Measurements from ENCODE around the gene ENPP6.
"Not testable (repeated sequence)": the region's sequence is repeated elsewhere in the genome, so short reads cannot be mapped to it uniquely, and the experiment has no call there.

The ENPP6 gene

DNA sequence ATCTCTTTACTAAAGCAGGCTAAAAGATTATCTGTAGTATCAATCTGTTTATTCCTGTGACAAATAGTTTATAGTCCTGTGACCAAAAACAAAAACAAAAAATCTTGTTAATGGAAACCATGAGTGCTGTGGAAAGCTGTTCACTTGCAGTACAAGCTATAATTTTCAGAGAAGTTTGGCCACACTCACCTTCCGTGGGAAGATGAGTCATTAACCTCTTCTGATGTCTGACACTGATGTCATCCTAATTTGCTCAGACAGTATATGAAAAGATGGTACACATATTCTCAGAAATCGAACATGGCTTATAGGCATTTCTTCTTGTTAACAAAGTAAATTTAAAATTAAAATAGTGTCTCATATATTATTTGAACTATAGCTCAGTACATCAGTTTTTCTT lies 19.9 kb upstream of the ENPP6 start:
- no peak for DNase-seq (ENCODE audit: insufficient read length, low spot score)

DNA sequence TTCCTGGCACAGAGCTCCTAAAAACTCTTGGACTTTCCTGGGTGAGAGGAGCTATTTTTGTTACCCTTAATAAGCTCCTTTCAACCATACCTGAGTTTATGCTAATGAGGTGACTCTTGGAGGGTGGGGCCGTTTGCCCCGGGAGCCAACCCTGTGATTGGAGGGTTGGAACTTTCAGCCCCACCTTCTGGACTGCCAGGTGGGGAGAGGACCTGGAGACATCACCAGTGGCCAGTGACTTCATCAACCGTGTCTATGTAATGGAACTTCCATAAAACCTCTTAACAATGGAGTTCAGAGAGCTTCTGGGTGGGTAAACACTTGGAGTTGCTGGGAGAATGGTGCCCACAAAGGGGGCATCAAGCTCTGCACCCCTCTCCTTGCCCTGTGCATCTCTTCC lies 17.9 kb upstream of the ENPP6 start:
- FAIRE-seq: no peak
- DNase-seq (ENCODE audit: insufficient read length, low spot score): no peak

More for the DNA sequence above, 19.9 kb upstream of the ENPP6 start:
- FAIRE-seq: no peak

DNA sequence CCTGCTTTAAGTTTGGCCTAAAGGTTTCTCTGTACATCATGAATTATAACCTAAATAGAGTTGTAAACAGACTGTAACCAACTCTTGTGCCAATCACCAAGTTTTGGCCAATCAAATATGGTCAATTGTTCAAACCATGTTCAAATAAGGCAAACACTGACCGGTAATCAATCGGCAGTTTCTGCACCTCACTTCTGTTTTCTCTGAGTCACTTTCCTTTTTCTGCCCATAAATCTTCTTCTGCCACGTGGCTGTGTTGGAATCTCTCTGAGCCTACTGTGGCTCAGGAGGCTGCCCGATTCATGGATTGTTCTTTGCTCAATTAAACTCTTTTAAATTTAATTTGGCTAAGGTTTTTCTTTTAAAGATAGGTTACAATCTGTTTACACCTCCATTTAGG lies 16.5 kb upstream of the ENPP6 start:
- FAIRE-seq (no peak), DNase-seq (ENCODE audit: insufficient read length, low spot score) (no peak)

DNA sequence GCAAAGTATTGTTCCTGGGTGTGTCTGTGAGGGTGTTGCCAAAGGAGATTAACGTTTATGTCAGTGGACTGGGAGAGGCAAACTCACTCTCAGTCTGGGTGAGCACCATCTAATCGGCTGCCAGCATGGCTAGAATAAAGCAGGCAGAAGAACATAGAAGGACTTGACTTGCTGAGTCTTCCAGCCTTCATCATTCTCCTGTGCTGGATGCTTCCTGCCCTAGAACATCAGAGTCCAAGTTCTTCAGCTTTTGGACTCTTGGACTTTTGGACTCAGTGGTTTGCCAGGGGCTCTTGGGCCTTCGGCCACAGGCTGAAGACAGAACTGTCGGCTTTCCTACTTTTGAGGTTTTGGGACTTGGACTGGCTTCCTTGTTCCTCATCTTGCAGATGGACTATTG lies 15.3 kb upstream of the ENPP6 start:
- DNase-seq (ENCODE audit: insufficient read length, low spot score): no peak
- no peak for FAIRE-seq

DNA sequence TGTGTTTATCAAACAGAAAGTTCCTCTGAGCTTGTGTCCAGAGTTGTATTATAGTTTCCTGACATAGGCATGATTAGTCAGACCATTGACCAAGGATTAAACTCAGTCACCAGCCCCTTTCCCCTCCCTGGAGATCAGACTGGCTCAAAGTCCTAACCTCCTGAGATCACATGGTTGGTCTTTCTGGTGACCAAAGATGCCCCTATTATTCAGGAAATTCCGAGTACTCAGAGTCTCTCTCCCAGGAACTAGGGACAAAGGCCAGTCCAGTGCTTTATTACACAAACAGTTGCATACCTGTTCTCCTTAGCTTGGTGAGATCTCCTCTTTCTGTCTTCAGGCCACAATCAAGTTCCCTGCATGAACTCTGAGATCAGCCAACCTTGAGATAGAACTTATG lies 14.5 kb upstream of the ENPP6 start:
- FAIRE-seq (no peak), DNase-seq (ENCODE audit: insufficient read length, low spot score) (no peak)

DNA sequence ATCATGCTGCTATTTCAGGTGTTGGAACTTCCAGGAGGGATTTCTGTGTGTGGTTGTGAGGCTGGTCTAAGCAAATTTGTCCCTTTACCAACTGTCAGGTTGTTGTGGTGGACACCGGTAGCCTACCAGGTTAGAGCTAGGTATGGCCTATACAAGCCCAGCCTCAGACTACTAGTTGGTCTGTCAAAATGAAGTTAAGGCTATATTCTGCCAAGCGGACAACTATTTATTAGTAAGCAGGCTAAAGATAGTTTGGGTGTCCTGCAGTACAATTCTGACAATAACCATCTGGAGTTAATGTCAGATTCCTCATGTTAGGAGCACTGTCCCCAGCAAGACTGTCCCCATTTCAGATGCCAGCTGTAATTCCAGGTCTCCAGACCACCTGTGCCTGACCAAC lies 13.9 kb upstream of the ENPP6 start:
- FAIRE-seq: no peak

DNA sequence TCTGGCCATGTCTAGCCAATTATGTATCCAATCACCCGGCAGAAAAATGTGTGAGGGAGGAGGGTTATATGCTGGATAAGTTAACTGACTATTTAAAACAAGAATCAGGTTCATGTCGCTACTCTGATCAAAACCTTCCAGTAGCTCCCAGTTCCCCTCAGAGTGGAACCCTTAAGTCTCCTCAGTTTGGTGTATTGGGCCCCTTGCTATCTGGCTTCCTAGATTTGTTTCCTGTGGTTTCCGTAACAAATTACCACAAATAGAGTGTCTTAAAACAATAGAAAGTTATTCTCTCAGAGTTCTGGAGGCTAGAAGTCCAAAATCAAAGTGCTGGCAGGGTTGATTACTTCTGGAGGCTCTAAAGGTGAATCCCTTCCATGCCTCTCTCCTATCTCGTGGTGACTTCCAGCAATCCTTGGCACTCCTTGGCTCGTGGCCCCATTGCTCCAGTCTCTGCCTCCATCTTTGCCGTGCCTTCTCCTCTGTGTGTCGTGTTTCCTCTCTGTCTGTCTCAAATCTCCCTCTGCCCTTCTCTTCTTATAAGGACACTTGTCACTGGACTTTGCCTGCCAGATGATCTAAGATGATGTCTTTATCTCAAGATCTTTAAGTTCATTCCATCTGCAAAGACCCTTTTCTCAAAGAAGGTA lies 10.5 kb upstream of the ENPP6 start:
- FAIRE-seq: no peak
- no peak for DNase-seq (ENCODE audit: insufficient read length, low spot score)

More for the DNA sequence above, 13.9 kb upstream of the ENPP6 start:
- no peak for DNase-seq (ENCODE audit: insufficient read length, low spot score)

DNA sequence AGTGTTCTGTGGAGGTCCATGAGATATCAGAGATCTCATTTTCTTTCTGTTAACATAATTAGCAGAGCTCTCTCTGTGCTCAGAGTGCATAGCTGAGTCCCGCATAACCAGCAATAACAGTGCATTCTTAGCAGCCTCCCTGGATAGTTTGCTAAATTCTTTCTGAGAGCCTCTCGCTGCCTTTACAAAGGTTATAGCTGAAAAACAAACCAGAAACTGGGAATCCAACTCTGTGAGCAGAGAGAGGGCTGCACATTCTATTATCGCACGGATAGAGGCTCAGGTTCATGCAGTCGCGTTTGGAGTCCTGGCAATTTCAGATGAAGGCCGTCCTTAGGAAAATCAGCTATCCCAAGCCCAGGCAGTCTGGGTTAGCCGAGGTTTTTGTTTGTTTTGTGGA lies 1.2 kb downstream of the ENPP6 start:
- FAIRE-seq (no peak), DNase-seq (ENCODE audit: insufficient read length, low spot score) (no peak)

DNA sequence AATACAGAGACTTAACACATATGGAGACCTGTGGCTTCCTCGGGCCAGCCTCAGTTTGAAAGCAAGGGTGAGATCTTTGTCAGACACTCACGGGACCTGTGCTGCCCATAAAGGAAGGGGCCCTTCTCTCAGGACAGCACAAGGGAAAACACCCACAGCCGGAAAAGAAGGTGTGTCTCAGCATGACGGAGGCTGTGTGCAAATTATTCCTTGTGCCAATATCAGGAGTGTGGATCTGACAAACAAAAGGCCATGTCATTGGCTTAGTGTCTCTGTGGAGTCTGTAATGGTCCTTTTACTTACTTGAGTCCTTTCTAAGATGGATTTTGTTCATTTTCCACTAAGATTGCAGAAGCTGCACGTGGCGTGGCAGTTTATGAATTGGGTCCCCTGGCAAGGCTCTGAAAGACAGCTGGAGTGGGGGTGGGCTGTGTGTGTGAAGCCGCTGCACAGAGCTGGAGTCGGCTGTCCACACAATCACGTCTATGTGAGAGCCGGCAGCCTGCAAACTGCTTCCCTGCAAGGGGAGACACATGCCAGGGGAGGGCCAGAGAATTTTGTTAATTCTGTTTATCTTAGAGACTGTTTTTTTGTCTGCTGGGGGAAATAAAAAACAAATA lies 1.9 kb downstream of the ENPP6 start:
- FAIRE-seq: no peak
- DNase-seq (ENCODE audit: insufficient read length, low spot score): no peak

DNA sequence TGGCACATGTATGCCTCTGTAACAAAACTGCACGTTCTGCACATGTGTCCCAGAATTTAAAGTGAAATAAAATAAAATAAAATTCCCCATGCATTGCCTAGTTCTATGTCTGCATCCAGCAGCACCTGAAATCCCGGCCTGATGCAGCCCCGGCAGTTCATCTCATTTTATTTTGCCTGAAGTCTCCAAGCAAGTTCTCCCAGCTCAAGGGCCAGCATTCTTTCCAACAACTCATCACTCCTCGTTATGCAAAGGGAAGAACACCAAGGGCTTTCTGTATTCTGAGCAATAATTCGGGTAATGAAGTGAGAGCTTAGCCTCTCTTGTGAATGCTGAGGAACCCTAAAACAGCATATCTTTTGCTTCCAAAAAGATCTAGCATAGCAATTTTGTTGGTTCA lies 2.7 kb downstream of the ENPP6 start:
- DNase-seq (ENCODE audit: insufficient read length, low spot score) (no peak), FAIRE-seq (no peak)

DNA sequence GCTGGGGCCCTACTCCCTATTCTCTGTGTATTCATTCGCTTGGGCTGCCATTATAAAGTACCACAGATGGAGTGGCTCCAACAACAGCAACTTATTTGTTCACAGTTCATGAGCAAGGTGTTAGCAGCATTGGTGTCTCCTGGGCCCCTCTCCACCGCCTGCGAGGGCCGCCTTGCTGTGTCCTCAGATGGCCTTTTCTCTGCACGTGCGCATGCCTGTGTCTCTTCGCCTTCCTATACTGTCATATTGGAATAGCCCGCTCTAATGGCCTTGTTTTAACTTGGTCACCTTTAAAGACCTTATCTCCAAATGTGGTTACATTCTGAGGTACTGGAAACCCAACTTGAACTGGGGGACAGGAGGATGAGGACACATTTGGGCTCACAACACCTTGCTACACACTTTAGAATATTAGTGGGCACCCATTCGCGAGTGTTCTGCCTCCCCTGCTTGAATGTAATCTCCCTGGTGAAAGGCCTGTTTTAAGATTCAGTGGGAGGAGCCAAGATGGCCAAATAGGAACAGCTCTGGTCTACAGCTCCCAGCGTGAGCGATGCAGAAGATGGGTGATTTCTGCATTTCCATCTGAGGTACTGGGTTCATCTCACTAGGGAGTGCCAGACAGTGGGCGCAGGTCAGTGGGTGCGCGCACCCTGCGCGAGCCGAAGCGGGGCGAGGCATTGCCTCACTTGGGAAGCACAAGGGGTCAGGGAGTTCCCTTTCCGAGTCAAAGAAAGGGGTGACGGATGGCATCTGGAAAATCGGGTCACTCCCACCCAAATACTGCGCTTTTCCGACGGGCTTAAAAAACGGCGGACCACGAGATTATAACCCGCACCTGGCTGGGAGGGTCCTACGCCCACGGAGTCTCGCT lies 9.7 kb downstream of the ENPP6 start:
- DNase-seq (ENCODE audit: insufficient read length, low spot score); FAIRE-seq: not testable (repeated sequence)

DNA sequence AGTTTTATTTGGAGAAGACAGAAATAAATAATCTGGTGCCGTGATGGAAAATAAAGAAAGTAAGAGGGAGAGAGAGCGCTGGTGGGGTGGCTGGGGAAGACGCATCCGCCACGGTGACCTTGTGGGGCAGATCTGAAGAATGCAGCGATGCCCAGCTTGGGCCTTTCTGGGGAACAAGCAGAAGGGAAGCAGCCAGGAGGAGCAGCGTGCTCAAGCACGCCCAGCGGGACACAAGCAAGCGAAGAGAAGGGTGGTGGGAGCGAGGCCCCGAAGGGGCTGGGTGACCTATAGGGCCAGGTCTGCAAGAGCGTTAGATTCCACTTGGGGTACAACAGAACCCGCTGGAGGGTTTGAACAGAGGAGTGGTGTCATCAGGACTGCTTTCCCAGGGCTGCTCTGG lies 12.4 kb downstream of the ENPP6 start:
- FAIRE-seq (no peak), DNase-seq (ENCODE audit: insufficient read length, low spot score) (no peak)

DNA sequence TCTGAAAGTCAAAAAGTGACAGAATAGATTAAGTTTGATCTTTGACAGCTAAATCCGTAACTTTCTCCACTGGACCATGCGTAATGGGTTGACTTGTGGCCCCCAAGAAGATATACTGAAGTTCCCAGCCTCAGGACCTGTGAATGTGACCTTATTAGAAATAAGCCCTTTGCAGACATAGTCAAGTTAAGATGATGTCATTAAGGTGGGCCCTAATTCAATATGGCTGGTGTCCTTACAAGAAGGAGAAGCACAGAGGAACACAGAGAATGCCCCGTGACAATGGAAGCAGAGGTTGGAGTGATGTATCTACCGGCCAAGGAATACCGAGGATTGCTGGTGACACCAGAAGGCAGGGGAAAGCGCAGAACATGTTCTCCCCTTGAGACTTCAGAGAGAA lies 14.4 kb downstream of the ENPP6 start:
- no peak for DNase-seq (ENCODE audit: insufficient read length, low spot score)
- peak; percentile 16 for FAIRE-seq

DNA sequence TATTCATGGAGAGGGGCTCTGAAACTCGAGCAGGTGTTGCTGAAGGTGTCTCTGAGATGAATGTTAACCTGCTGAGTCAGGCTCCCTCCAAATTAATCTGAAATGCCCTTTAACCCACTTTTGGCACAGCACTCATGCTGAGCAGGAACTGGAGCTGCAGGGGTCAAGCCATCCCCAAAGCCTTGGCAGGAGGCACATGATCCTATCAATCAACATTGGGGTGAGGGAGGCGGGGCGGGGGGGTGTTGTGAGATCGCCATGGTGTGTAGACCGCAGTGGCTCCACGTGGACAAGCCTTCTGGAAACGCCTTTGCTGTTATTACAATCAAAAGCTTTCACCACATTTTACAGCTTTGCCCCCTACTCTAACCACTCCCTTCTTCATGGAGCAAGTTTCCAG lies 16.5 kb downstream of the ENPP6 start:
- FAIRE-seq (no peak), DNase-seq (ENCODE audit: insufficient read length, low spot score) (no peak)

DNA sequence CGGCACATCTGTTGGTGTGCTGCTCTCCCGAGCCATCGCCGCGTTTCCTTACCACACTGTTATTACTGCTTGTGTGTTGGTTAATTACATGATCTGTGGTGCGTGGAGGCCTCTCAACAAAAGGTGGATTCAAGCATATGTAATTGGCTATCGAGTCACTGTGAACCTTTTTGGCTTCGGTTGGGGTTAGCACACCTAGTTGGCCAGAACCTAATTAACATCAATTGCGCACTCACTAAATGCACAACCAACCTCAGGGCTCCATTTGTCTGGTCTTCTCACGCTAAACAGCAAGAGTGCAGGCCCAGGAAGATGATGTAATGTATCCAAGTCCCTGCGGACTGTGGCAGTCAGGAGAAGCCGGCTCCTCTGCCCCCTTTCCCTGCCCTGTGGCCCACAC lies 17.4 kb downstream of the ENPP6 start:
- no peak for DNase-seq (ENCODE audit: insufficient read length, low spot score)
- no peak for FAIRE-seq

DNA sequence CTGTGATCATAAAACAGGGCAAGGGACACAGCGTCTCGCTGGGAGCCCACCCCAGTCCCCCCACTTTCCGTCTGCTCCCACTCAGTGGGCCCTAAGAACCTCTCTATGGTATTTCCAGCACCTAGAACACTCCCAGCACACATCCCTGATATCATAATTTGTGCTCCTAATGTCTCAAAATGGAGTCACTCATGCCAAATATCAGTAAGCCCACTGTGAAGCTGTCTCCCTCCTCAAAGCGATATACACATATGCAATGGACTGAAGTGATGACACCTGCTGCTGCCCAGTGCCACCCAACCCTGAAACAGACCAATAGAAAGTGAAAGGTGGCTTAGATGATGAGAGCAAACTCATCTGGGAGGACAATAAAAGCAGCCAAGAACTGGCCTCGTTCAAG lies 17.9 kb downstream of the ENPP6 start:
- FAIRE-seq (no peak), DNase-seq (ENCODE audit: insufficient read length, low spot score) (no peak)

DNA sequence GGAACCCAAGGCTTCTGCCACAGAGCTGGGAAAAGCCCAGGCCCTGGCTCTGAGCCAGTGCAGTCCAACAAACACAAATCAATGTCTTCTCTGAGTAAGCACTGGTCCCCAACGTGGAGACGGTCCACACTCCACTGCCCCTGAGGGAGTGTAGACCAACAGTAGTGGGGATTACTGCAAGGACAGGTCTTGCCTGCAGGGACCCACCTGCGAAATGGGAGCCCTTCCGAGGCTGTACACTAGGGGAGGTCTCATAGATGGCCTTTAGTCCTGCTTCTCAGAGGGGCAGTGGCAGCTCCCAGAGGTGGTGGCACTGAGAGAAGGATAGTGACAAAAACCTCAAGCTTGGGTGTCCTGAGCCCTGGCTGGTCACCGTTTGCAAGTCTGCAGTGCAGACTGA lies 19.5 kb downstream of the ENPP6 start:
- no peak for DNase-seq (ENCODE audit: insufficient read length, low spot score)
- FAIRE-seq: no peak

DNA sequence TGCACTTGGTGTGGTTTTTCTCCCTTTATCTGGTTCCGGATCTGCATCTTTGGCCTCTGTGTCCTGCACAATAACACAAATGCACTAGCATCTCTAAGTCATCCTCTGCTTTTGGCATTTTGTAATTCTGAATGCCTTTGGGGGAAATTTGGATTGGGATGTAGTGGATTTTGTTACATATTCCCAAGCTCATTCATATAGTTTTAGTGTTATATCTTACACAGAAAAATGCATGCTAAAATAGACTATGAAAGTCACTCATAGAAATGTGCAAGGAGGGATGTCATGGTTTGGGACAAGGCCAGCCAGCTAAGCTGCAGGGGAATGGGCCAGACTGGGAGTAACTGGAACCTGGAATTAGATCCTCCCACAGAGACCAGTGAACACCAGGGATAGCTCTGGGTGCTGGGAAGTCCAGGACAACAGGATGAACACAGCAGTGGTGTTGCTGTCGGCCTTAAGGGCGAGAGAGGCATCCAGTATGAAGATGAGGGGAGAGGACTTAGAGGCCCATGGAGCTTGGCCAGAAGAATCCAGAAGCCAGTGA lies 20.1 kb downstream of the ENPP6 start:
- FAIRE-seq: no peak
- DNase-seq (ENCODE audit: insufficient read length, low spot score): no peak

DNA sequence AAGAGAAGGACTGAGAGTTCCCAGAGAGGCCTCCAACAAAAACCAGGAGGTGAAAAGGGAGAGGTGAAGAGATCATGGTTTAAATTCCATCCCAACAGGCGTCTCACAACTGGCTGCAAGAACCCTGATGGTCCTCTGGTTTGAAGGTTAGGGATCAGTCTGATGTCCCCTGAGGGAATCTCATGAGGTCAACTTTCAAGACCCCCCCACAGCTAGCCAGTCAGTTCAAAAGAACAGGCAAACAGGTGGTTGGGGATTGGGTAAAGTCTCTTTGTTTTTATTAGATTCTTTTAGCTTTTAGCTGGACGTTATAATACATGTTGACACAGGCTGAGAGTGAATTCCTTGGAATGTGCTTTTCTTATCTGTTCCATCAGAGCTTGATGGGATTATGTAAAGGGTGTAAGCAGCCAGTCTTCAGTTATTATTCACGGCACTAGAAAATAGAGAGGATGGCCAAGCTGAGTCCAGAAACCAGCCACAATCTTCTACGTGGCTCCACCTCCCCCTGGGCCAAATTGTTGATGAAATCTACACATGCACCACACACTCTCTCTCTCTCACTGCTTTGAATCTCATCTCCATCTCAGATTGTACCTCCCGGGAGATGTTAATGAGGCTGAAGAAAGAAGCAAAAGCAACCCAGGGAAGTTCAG lies 20.8 kb downstream of the ENPP6 start:
- DNase-seq (ENCODE audit: insufficient read length, low spot score): peak; percentile 38
- FAIRE-seq: no peak

DNA sequence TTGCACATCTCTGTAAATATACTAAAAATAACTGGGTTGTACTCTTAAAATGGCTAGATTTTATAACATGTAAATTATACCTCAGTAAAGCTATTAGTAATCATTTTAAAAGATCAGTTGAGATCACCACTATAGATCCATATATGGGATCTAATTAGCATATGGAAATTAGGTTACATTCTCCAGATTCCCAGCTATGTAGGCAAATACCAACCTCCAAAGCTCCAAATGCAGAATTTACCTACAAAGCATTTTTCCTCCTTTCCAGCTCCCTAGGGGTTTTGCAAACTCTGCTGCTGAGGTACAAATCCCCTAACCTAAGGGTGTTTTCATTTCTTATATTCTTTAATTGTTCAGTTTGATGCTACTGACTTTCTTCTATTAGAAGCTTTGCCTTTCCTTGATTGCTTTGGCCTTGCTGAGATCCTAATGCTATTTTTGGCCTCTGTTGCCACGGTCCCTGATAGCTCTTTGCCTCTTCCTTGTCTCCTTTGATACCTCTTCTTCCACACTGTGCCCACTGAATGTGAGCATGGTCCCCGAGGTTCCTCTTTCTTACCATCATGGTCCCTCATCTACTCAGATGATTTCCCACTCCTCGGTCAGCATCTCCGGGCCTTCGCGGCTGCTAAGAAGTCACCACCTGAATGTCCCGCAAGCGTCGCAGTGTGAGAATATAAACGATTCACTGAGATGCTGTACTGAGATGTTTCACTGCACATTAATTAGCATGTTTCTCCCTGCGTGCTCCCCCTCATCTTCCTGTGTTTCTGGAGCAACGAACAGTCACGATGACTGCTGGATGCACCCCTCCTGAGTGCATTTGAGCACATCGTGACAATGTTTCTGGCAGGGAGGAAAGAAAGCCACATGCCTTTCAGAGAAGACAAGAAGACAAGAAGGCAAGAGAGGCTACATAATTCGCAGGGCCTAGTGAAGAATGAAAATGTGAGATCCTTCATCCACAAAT lies 23.8 kb downstream of the ENPP6 start:
- DNase-seq (ENCODE audit: insufficient read length, low spot score) (no peak), FAIRE-seq (no peak)

Data from HTR-8/SVneo (cell line).